ENCODE results near the gene HYAL2. TPM values are rescaled to one million over a fixed set of nuclear protein-coding genes. Genes with fewer than 3 reads are reported as not detected.

Gene HYAL2
- total RNA-seq, 2 experiments from 2014 or later = 7.7 to 19.7 TPM

- peak; percentile 96 for DNase-seq (ENCODE audit: low spot score)
- intact Hi-C loops (cut with micrococcal nuclease; ENCODE audit: unreplicated experiment) = loop anchor here (1.0 to 5.0 kb wide), 2 partner anchors 9 to 217 kb away; partner anchors contain the start of genes C3orf18, HEMK1 and TMEM115
- Histone ChIP-seq H3K9me2 (ENCODE audit: insufficient read depth, low read length) (no peaks in the 10 kb centered on the region), H3K27ac (ENCODE audit: low read depth, low read length, poor library complexity, severe bottlenecking) (peak within 1 kb of the TSS; percentile 63), H3K4me1 (ENCODE audit: insufficient read depth, low read length, poor library complexity, severe bottlenecking) (peaks cover 29% of the 10 kb centered on the region), H4K20me1 (ENCODE audit: insufficient read depth, low read length) (no peaks in the 10 kb centered on the region), H3K4me3 (ENCODE audit: low read depth, low read length, poor library complexity, severe bottlenecking) (peak within 1 kb of the TSS; percentile 77), H2AFZ (ENCODE audit: low read length) (peak within 1 kb of the TSS; percentile 69; the same call in 1 of the 2 replicates), H3K36me3 (ENCODE audit: insufficient read depth, low read length) (peaks cover 40% of the 10 kb centered on the region), H3K9me3 (ENCODE audit: low read length) (no peaks in the 10 kb centered on the region), H3K79me2 (ENCODE audit: insufficient read depth, low read depth, low read length) (peaks cover 8% of the 10 kb centered on the region; the same call in 1 of the 2 replicates), H3K4me2 (ENCODE audit: low read length) (peak within 1 kb of the TSS; percentile 92)
- TSS peak; percentile 61 for BruUV-seq (replicated peaks)
- POLR2A ChIA-PET = interaction anchor here (0.6 to 2.1 kb wide), 9 partner anchors 9 to 410 kb away, joined by 3 to 22 read pairs (median 6); partner anchors contain the start of genes RASSF1 and TMEM115
- CTCF ChIA-PET (ENCODE audit: unreplicated experiment) = interaction anchor here (0.6 to 1.0 kb wide), 3 partner anchors 10 to 1833 kb away, joined by 4 to 5 read pairs (median 5); no protein-coding TSS in a partner anchor
- TF ChIP-seq CTCF (conservative IDR thresholded peaks at IDR 0.05; ENCODE audit: low read length) (no peak), EZH2phosphoT487 (IDR thresholded peaks at IDR 0.05; ENCODE audit: borderline replicate concordance, low read depth, low read length) (no peak)
Measured at GRCh38 chr3:50350527-50351322, 28.2 kb upstream of the HYAL2 start, which contains the start of the genes CYB561D2 and NPRL2. Gene CYB561D2 (plus strand): TSS chr3:50350862. CDS start chr3:50351434, 572 bp downstream. Gene NPRL2 (minus strand): TSS chr3:50350775. CDS start chr3:50350652, 123 bp downstream.

GRCh38 chr3:50350213-50350526 is 27.6 kb upstream of the HYAL2 start:
- intact Hi-C loops (cut with micrococcal nuclease; ENCODE audit: unreplicated experiment) = loop anchor here (5.0 kb wide), 1 partner anchor 217 kb away; the partner anchor contains the start of genes C3orf18 and HEMK1

More at GRCh38 chr3:50350213-50350526, 27.6 kb upstream of the HYAL2 start:
- H3K9me3 ChIP-seq (ENCODE audit: low read length) = no peaks in the 10 kb centered on the region
- TF ChIP-seq CTCF (conservative IDR thresholded peaks at IDR 0.05; ENCODE audit: low read length) (no peak), EZH2phosphoT487 (IDR thresholded peaks at IDR 0.05; ENCODE audit: borderline replicate concordance, low read depth, low read length) (no peak)
- H4K20me1 ChIP-seq (ENCODE audit: insufficient read depth, low read length) = no peaks in the 10 kb centered on the region
- H3K79me2 ChIP-seq (ENCODE audit: insufficient read depth, low read depth, low read length) = peaks cover 8% of the 10 kb centered on the region; the same call in 1 of the 2 replicates
- peaks cover 31% of the 10 kb centered on the region for H3K4me1 ChIP-seq (ENCODE audit: insufficient read depth, low read length, poor library complexity, severe bottlenecking)
- DNase-seq (ENCODE audit: low spot score) = no peak
- ChIA-PET POLR2A (interaction anchor here (0.6 to 2.1 kb wide), 9 partner anchors 9 to 409 kb away, joined by 3 to 22 read pairs (median 6); partner anchors contain the start of genes RASSF1 and TMEM115), CTCF (ENCODE audit: unreplicated experiment) (interaction anchor here (0.6 to 1.0 kb wide), 2 partner anchors 11 to 12 kb away, joined by 4 to 5 read pairs; no protein-coding TSS in a partner anchor)
- H3K4me2 ChIP-seq (ENCODE audit: low read length) = peak overlapping the region; percentile 92
- BruUV-seq (replicated peaks) = no TSS peak
- H3K36me3 ChIP-seq (ENCODE audit: insufficient read depth, low read length) = peaks cover 34% of the 10 kb centered on the region
- peak overlapping the region; percentile 77 for H3K4me3 ChIP-seq (ENCODE audit: low read depth, low read length, poor library complexity, severe bottlenecking)
- H2AFZ ChIP-seq (ENCODE audit: low read length) = peak overlapping the region; percentile 69; the same call in 1 of the 2 replicates
- no peaks in the 10 kb centered on the region for H3K9me2 ChIP-seq (ENCODE audit: insufficient read depth, low read length)
- peak overlapping the region; percentile 63 for H3K27ac ChIP-seq (ENCODE audit: low read depth, low read length, poor library complexity, severe bottlenecking)
